Activated naive CD8-positive, alpha-beta T cell treated with anti-CD3 and anti-CD28 coated beads for 36 hours (primary cell): ENCODE measurements around the gene CDC14C. TPM values are rescaled to one million over a fixed set of nuclear protein-coding genes. Genes with fewer than 3 reads are reported as not detected.

Experiments
- DNase-seq: peaks from one replicate; pipeline ENCODE4 v3.0.0; 2021
- H3K27ac Mint-ChIP-seq: one replicate; pipeline ENCODE4 v1.8.0; 2022; ENCODE audit warnings: mild to moderate bottlenecking, moderate library complexity, mixed read lengths
- H3K27me3 Mint-ChIP-seq: one replicate; pipeline ENCODE4 v1.8.0; 2022; ENCODE audit warnings: mild to moderate bottlenecking, mixed read lengths
- H3K36me3 Mint-ChIP-seq: one replicate; pipeline ENCODE4 v1.8.0; 2021; ENCODE audit warnings: mild to moderate bottlenecking, mixed read lengths
- H3K4me1 Mint-ChIP-seq: one replicate; pipeline ENCODE4 v1.8.0; 2021; ENCODE audit warnings: mixed read lengths
- H3K4me3 Mint-ChIP-seq: one replicate; pipeline ENCODE4 v1.8.0; 2022; ENCODE audit warnings: mild to moderate bottlenecking, moderate library complexity, mixed read lengths
- H3K9me3 Mint-ChIP-seq: one replicate; pipeline ENCODE4 v1.8.0; 2022; ENCODE audit warnings: mixed read lengths
- total RNA-seq, 2 experiments: library from RNA; stranded (reverse); gene quantifications; one replicate each; pipeline ENCODE4 v1.2.3, GENCODE V29; 2021

CDC14C gene
- total RNA-seq, 2 experiments from 2014 or later = not detected

DNA sequence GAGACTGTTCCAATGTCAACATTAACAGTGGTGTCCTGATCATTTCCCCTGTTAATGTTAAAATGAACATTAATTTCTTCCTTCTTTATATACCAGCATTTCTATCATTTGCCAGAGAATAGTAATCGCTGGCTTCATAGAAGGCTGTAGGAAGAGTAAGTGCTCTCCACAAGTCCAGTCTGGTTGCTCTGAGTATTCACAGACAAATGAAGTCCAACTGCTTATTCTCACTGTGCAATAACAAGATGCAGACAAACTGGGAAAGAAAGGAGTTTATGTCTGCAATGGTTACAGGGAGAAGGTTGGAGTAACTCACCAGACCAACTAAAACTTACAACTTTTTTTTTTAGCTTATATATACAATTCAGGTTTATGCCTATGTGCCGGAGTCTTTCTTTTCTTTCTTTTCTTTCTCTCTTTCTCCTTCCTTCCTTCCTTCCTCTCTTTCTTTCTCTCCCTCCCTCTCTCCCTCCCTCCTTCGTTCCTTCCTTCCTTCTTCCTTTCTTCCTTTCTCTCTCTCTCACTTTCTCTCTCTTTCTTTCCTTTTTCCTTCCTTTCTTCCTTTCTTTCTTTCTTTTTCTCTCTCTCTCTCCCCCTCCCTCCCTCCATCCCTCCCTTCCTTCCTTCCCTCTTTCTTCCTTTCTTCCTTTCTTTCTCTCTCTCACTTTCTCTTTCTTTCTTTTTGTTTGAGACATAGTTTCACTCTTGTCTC is 19.1 kb downstream of the CDC14C start:
- H3K4me1 Mint-ChIP-seq = no peaks in the 10 kb centered on the region
- no peaks in the 10 kb centered on the region for H3K27me3 Mint-ChIP-seq
- DNase-seq = no peak
- H3K36me3 Mint-ChIP-seq = no peaks in the 10 kb centered on the region
- H3K4me3 Mint-ChIP-seq = no peak overlapping the region
- H3K27ac Mint-ChIP-seq = no peak overlapping the region
- peaks cover 2% of the 10 kb centered on the region for H3K9me3 Mint-ChIP-seq

GRCh38 chr7:48955916-48956315 is 31.6 kb downstream of the CDC14C start:
- no peak overlapping the region for H3K27ac Mint-ChIP-seq
- no peaks in the 10 kb centered on the region for H3K9me3 Mint-ChIP-seq
- no peak overlapping the region for H3K4me3 Mint-ChIP-seq
- no peaks in the 10 kb centered on the region for H3K4me1 Mint-ChIP-seq
- no peaks in the 10 kb centered on the region for H3K27me3 Mint-ChIP-seq
- H3K36me3 Mint-ChIP-seq = no peaks in the 10 kb centered on the region
- no peak for DNase-seq

GRCh38 chr7:48959676-48960075 is 35.3 kb downstream of the CDC14C start:
- H3K4me1 Mint-ChIP-seq = no peaks in the 10 kb centered on the region
- no peak overlapping the region for H3K4me3 Mint-ChIP-seq
- H3K27ac Mint-ChIP-seq = no peak overlapping the region
- peaks cover 1% of the 10 kb centered on the region for H3K9me3 Mint-ChIP-seq
- no peak for DNase-seq
- H3K27me3 Mint-ChIP-seq = no peaks in the 10 kb centered on the region
- H3K36me3 Mint-ChIP-seq = no peaks in the 10 kb centered on the region

DNA sequence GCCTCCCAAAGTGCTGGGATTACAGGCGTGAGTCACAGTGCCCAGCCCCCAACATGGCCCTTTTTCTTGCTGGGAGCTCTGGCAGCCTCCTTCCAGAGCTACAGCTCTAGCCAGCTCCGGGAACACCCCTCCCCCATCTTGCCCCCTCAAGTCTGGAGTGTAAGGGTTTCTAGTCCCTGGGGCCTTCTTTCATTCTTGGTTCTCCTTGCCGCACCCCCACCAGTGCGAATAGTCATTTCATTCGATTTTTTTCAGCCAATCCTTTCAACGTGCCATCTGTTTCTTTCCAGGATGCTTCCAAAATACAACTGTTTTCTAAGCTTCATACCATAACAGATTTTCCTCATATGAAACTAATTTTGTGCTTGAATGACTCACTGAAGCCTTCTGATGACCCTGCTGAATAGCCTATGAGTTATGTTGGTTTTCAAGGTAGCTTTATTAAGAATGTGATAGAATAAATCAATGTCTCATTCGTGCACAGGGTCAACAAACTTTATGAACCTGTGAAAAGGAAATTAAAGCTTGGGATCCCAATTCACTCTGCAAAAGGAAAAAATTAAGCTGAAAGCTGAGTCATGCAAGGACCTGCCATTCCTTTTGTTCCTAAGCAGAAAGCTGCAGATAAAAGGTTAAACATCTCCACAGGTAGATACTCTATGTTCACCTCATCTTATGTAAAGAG is 38.6 kb downstream of the CDC14C start:
- Mint-ChIP-seq H3K4me3 (no peak overlapping the region), H3K36me3 (no peaks in the 10 kb centered on the region), H3K4me1 (no peaks in the 10 kb centered on the region), H3K27ac (no peak overlapping the region), H3K9me3 (peaks cover 1% of the 10 kb centered on the region), H3K27me3 (no peaks in the 10 kb centered on the region)
- no peak for DNase-seq

GRCh38 chr7:48964074-48964473 is 39.7 kb downstream of the CDC14C start:
- Mint-ChIP-seq H3K4me1 (no peaks in the 10 kb centered on the region), H3K4me3 (no peak overlapping the region), H3K9me3 (peaks cover 1% of the 10 kb centered on the region), H3K36me3 (no peaks in the 10 kb centered on the region), H3K27me3 (no peaks in the 10 kb centered on the region), H3K27ac (no peak overlapping the region)
- no peak for DNase-seq

DNA sequence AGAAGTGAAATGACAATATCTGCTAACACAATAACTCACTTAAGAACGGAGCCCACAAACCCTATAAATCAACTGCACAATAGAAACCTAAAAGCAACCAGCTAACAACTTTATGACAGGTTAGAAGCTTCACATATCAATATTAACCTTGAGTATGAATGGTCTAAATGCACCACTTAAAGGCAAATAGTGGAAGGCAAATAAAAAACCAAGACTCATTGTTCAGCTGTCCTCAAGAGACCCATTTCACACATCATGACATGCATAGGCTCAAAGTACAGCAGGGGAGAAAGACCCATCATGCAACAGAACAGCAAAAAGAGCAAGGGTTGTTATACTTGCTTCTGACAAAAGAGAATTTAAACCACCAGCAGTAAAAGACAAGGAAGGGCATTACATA is 46.8 kb downstream of the CDC14C start:
- H3K4me1 Mint-ChIP-seq = no peaks in the 10 kb centered on the region
- no peak overlapping the region for H3K4me3 Mint-ChIP-seq
- H3K36me3 Mint-ChIP-seq = no peaks in the 10 kb centered on the region
- H3K9me3 Mint-ChIP-seq = no peaks in the 10 kb centered on the region
- no peak for DNase-seq
- H3K27ac Mint-ChIP-seq = no peak overlapping the region
- no peaks in the 10 kb centered on the region for H3K27me3 Mint-ChIP-seq

- H3K4me3 Mint-ChIP-seq = no peak overlapping the region
- H3K4me1 Mint-ChIP-seq = no peaks in the 10 kb centered on the region
- no peak overlapping the region for H3K27ac Mint-ChIP-seq
- no peaks in the 10 kb centered on the region for H3K27me3 Mint-ChIP-seq
- DNase-seq = no peak
- no peaks in the 10 kb centered on the region for H3K36me3 Mint-ChIP-seq
- H3K9me3 Mint-ChIP-seq = no peaks in the 10 kb centered on the region
These were observed 51.9 kb downstream of the CDC14C start for GRCh38 chr7:48976253-48976652.

DNA sequence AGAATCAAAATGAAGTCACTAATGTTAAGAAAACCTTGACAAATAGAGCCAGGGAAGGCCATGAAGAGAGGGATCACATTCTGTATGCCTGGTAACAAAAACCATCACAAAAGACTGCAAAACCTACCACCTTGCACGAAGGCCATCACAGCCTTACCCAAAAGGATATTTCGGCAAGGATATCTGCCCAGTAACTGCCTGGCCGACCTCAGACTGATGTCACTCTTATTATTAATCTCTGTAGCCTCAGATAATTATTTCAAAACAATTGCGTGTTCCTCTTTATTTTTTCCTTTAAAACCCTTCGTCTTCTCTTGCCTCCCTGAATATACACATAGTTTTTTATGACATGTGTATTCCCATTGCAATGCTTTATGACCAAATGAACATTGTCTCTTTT is 52.5 kb downstream of the CDC14C start:
- H3K9me3 Mint-ChIP-seq = no peaks in the 10 kb centered on the region
- DNase-seq = no peak
- H3K4me1 Mint-ChIP-seq = no peaks in the 10 kb centered on the region
- no peak overlapping the region for H3K27ac Mint-ChIP-seq
- H3K36me3 Mint-ChIP-seq = no peaks in the 10 kb centered on the region
- H3K4me3 Mint-ChIP-seq = no peak overlapping the region
- H3K27me3 Mint-ChIP-seq = no peaks in the 10 kb centered on the region
